AG04450 (cell line): ENCODE data around the gene EIF5A. TPM values are rescaled to one million over a fixed set of nuclear protein-coding genes. Genes with fewer than 3 reads are reported as not detected.

Source experiments
- CTCF ChIA-PET: fragments of 300-600, 350-600 bp; formaldehyde crosslinking; extraction: SDS; loops from one replicate; lab custom pipeline; 2022; ENCODE audit warnings: antibody characterized with exemption, inconsistent platforms; lab: Charles Lee
- POLR2A ChIA-PET: fragments of 350-600 bp; formaldehyde crosslinking; extraction: SDS; loops from one replicate; lab custom pipeline; 2021; ENCODE audit warnings: antibody characterized with exemption, inconsistent platforms; lab: Yijun Ruan, JAX
- DNase-seq: peaks from one replicate; pipeline ENCODE4 v3.0.0-alpha.2; 2011; ENCODE audit warnings: low read depth, low spot score
- H3K27ac ChIP-seq: one replicate; pipeline ENCODE4 v1.5.1; 2012; ENCODE audit warnings: low read depth, low read length, control low read depth
- H3K27me3 ChIP-seq: one replicate; pipeline ENCODE4 v1.6.0; 2012; ENCODE audit warnings: low read length; ENCODE audit not compliant: control insufficient read depth, insufficient read depth
- H3K4me3 ChIP-seq: 2 replicates; pipeline ENCODE4 v1.5.1; 2011; ENCODE audit warnings: mild to moderate bottlenecking, low read depth, low read length, control low read depth
- H3K9me3 ChIP-seq: 2 replicates; pipeline ENCODE4 v1.5.1; 2012; ENCODE audit warnings: low read length; ENCODE audit not compliant: control insufficient read depth, insufficient read depth
- polyA plus RNA-seq: library from polyadenylated mRNA; depleted of rRNA; stranded (reverse); fragments of >200 nt; gene quantifications from 2 replicates; pipeline ENCODE4 v1.2.3, GENCODE V29; 2011
- TF ChIP-seq, protein P1 (sequence below): IDR thresholded peaks from 2 replicates; pipeline ENCODE4 v1.5.1; 2011; ENCODE audit warnings: low read depth, low read length, control low read depth, inconsistent platforms

The EIF5A gene
- polyA plus RNA-seq, 1 experiment, result 466 TPM

DNA sequence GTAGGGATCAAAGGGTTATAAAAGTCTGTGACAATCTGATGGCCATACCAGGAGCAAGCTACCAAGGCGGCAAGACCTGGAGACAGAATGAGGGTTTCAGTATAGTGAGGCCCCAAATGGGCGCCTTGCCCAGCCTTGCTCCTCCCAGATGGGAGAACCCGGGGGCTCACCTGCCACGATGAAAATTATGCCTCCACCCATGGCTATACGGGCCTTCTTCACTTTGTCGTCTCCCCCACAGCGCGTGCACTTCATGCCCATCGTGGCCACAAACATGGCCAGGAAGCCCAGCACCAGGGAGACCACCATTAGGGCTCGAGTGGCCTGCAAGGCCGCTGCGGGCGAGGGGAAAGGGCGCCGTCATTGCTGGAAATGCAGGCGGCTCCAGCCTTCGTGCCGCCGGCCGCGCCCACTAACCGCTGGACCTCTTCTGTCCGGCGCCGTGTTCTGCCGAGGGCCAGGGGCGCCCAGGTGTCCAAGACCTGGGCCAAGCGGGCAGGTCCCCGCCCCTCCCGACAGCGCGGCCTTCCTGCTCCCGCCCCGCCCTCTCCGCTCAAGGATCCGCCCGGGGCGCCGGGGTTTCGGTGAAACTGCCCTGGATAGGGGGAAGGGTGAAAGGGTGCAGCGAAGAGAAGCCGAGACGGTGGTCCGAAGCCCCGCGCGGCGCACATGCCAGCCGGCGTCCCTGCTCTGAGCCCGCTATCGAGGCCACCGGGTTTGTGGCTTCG lies 46.6 kb upstream of the EIF5A start:
- H3K4me3 ChIP-seq, result peak overlapping the region; percentile 40; the same call in 1 of the 2 replicates
- DNase-seq, result no peak
- ChIA-PET POLR2A (no interaction called here), CTCF (no interaction called here)
- no peak overlapping the region for H3K27ac ChIP-seq
- H3K27me3 ChIP-seq, result peaks cover 8% of the 10 kb centered on the region
- H3K9me3 ChIP-seq, result no peaks in the 10 kb centered on the region; the same call in 1 of the 2 replicates
- TF ChIP-seq, protein P1, sequence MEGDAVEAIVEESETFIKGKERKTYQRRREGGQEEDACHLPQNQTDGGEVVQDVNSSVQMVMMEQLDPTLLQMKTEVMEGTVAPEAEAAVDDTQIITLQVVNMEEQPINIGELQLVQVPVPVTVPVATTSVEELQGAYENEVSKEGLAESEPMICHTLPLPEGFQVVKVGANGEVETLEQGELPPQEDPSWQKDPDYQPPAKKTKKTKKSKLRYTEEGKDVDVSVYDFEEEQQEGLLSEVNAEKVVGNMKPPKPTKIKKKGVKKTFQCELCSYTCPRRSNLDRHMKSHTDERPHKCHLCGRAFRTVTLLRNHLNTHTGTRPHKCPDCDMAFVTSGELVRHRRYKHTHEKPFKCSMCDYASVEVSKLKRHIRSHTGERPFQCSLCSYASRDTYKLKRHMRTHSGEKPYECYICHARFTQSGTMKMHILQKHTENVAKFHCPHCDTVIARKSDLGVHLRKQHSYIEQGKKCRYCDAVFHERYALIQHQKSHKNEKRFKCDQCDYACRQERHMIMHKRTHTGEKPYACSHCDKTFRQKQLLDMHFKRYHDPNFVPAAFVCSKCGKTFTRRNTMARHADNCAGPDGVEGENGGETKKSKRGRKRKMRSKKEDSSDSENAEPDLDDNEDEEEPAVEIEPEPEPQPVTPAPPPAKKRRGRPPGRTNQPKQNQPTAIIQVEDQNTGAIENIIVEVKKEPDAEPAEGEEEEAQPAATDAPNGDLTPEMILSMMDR, result no peak

DNA sequence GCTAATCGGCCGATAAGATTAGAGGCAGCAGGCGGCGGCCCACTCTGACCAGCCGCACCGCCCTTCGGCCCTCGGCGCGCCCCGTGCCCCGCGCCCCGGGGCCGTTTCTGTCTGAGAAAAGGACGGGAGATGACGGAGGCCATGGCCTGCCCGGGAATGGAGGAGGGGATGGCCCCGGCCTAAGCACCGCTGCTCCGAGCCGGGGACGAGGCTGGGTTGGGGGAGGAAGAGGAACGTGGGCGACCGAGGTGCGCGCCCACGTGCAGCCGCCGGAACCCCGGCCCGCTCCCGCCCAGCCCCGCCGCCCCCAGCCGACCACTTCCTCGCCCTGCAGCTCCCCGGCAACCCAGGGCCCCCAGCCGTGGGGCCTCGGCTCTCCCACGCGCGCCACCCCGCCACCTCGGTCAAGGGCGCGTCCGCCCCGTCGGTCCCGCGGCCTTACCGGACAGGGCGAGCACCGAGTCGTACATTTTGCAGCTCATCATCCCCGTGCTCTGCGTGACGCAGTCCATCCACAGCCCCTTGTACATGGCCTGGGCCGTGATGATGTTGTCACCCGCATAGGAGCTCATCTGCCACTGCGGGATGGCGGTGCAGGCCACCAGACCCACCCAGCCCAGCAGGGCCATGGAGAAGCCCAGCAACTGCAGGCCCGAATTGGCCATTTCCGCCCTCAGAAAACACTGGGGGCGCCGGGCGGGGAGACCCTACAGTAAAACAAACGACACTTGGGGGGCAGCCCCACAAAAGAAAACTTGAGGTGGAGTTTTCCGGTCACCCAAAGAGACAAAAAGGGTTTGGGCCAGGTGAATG lies 45.8 kb upstream of the EIF5A start:
- H3K27me3 ChIP-seq, result peaks cover 8% of the 10 kb centered on the region
- TF ChIP-seq, protein P1, result no peak
- peak overlapping the region; percentile 40; the same call in 1 of the 2 replicates for H3K4me3 ChIP-seq
- no peak overlapping the region for H3K27ac ChIP-seq
- CTCF ChIA-PET, result no interaction called here
- no peak for DNase-seq
- POLR2A ChIA-PET, result interaction anchor here (0.6 to 0.7 kb wide), 2 partner anchors 50 to 213 kb away, joined by 4 to 8 read pairs; no protein-coding TSS in a partner anchor
- H3K9me3 ChIP-seq, result no peaks in the 10 kb centered on the region; the same call in 1 of the 2 replicates

DNA sequence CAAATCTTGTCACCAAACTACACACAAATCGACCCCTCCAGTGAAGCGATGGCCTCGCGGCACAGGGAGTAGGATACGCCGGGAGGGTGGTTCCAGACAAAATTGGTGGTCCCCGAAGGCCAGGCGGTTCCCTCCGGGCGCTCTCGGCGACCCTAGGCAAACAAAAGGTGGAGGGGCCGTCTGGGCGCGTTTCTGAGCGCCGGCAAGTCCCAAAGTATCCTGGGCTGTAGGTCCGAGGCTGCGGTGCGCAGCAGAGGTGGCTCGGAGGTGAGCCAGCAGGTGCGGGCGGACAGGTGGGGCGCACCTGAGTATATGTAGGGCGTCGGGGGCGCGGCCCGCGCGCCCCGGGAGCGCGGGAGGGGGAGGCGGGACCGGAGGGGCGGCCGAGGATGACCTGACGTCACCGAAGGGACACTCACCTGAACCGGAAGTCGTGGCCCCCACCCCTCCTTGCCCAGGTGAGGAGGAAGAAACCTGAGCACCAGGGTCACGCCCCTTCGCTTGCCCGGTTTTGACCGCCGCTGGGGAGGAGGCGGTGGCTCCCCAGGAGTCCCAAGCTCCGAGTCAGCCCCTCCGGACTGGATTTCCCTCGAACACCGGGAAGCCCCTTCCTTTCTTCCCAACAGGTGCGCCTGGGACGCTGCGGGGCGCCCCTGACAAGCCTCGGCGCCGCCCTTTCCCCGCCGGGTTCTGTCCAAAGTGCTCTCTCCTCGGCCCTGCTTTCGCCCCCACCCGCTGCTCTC lies 45.1 kb upstream of the EIF5A start, which contains the start of gene CLDN7:
CLDN7 (minus strand) TSS at position 287 of the 743 bp plus-strand sequence. CDS start 435 bp downstream, outside the sequence.
- peaks cover 8% of the 10 kb centered on the region for H3K27me3 ChIP-seq
- H3K27ac ChIP-seq, result no peak within 1 kb of the TSS
- ChIA-PET CTCF (no interaction called here), POLR2A (interaction anchor here (0.6 to 0.7 kb wide), 2 partner anchors 49 to 212 kb away, joined by 4 to 8 read pairs; no protein-coding TSS in a partner anchor)
- peak within 1 kb of the TSS; percentile 40; the same call in 1 of the 2 replicates for H3K4me3 ChIP-seq
- H3K9me3 ChIP-seq, result no peaks in the 10 kb centered on the region; the same call in 1 of the 2 replicates
- TF ChIP-seq, protein P1, result no peak
- no peak for DNase-seq

DNA sequence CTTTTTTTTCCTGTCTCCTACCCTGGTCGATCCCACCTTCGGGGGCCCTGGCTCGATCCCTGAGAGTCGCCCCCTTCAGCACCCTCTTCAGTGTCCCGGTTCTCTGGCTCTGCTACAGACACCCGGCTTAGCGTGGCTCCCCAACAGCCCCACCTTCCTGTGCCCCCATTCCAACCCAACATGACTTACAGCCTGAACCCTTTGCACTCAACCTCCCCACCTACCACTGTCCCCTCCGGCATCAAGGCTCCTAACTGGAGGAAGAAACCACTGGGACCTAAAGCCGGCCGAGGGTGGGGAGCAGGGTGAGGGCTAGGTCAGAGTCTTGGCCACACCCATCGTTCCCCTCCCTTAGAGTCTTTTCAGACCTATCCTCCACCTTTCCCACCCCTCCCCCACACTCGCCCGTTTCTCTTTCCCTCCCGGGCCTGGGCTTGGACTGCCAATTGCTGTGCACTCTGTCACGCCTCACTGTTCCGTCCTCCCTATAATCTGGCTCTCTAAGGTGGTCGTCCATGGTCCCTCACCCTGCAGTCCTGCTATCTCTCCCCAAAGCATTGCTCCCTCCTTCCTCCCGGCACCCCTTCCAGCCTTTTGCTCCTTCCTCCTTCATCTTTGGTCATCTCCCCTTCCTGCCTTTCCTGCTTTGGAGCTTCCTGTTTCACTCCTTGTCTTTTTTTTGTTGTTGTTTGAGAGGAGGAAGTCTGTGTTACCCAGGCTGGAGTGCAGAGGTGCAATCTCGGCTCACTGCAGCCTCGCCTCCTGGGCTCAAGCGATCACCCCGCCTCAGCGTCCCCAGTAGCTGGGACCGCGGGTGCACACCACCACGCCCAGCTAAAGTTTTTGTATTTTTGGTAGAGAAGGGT lies 44.3 kb upstream of the EIF5A start:
- DNase-seq, result no peak
- POLR2A ChIA-PET, result no interaction called here
- H3K9me3 ChIP-seq, result no peaks in the 10 kb centered on the region; the same call in 1 of the 2 replicates
- TF ChIP-seq, protein P1, result no peak
- CTCF ChIA-PET, result no interaction called here
- no peak overlapping the region for H3K4me3 ChIP-seq
- no peak overlapping the region for H3K27ac ChIP-seq
- peaks cover 8% of the 10 kb centered on the region for H3K27me3 ChIP-seq
